CD14-positive monocyte (primary cell): Measurements from ENCODE around the gene THSD7A. TPM values are rescaled to one million over a fixed set of nuclear protein-coding genes. Genes with fewer than 3 reads are reported as not detected.

ENCODE experiments used
- DNase-seq, 3 donors: peaks; one replicate each; pipeline ENCODE4 v3.0.0-alpha.2; 2011 to 2022
- H2AFZ ChIP-seq: 2 replicates; pipeline ENCODE4 v1.6.0; 2012; ENCODE audit warnings: mild to moderate bottlenecking, low read depth, low read length, inconsistent platforms; ENCODE audit not compliant: insufficient read depth, poor library complexity, severe bottlenecking
- H3K27ac ChIP-seq, 2 donors: 1 replicate in 1 of 2; 2 replicates in 1 of 2; pipeline ENCODE4 v1.5.1; 2012 to 2013; ENCODE audit warnings: low read length in 2 of 2, control low read depth in 1 of 2, inconsistent platforms in 1 of 2, low read depth in 1 of 2, mild to moderate bottlenecking in 1 of 2
- H3K27me3 ChIP-seq, 2 donors: one replicate each; pipeline versions ENCODE4 v1.6.0 to v1.6.1; 2011 to 2013; ENCODE audit warnings: low read length in 2 of 2; ENCODE audit not compliant: control insufficient read depth in 2 of 2, insufficient read depth in 2 of 2
- H3K36me3 ChIP-seq, 2 donors: replicated peaks in 1 of 2; 1 replicate in 1 of 2; 2 replicates in 1 of 2; pipeline versions ENCODE4 v1.5.1 to v1.6.1; 2012 to 2013; ENCODE audit warnings: low read length in 2 of 2, control low read depth in 1 of 2, inconsistent platforms in 1 of 2, mild to moderate bottlenecking in 1 of 2; ENCODE audit not compliant: insufficient read depth in 2 of 2, control insufficient read depth in 1 of 2
- H3K4me1 ChIP-seq, 2 donors: 1 replicate in 1 of 2; 2 replicates in 1 of 2; pipeline versions ENCODE4 v1.5.1 to v1.6.1; 2012 to 2013; ENCODE audit warnings: low read length in 2 of 2, control low read depth in 1 of 2, inconsistent platforms in 1 of 2, mild to moderate bottlenecking in 1 of 2, moderate library complexity in 1 of 2; ENCODE audit not compliant: insufficient read depth in 2 of 2, control insufficient read depth in 1 of 2
- H3K4me2 ChIP-seq: replicated peaks from 2 replicates; pipeline ENCODE3; 2012; ENCODE audit warnings: low read length, moderate library complexity, mild to moderate bottlenecking; ENCODE audit not compliant: poor library complexity, severe bottlenecking; ENCODE audit errors: extremely low read depth
- H3K4me3 ChIP-seq, 3 experiments: fragments of 200-600 bp in 1 of 3; sonication (generic) in 1 of 3; replicated peaks in 1 of 3; 1 replicate in 2 of 3; 2 replicates in 1 of 3; pipeline ENCODE4 v1.5.1; 2011 to 2013; ENCODE audit warnings: low read length in 3 of 3, mild to moderate bottlenecking in 3 of 3, control low read depth in 2 of 3, low read depth in 2 of 3, inconsistent platforms in 1 of 3, moderate library complexity in 1 of 3
- H3K79me2 ChIP-seq: 2 replicates; pipeline ENCODE4 v1.6.0; 2012; ENCODE audit warnings: mild to moderate bottlenecking, control low read depth, inconsistent platforms, low read length, moderate library complexity; ENCODE audit not compliant: insufficient read depth
- H3K9ac ChIP-seq: 2 replicates; pipeline ENCODE4 v1.6.0; 2017; ENCODE audit warnings: low read length, mild to moderate bottlenecking; ENCODE audit not compliant: insufficient read depth, poor library complexity, severe bottlenecking
- H3K9me3 ChIP-seq, 2 donors: replicated peaks in 1 of 2; 1 replicate in 1 of 2; 2 replicates in 1 of 2; pipeline versions ENCODE4 v1.5.1 to v1.6.1; 2012 to 2013; ENCODE audit warnings: low read length in 2 of 2, control low read depth in 1 of 2; ENCODE audit not compliant: control insufficient read depth in 1 of 2, insufficient read depth in 1 of 2
- H4K20me1 ChIP-seq: 2 replicates; pipeline ENCODE4 v1.6.0; 2012; ENCODE audit warnings: mild to moderate bottlenecking, low read length, control low read depth, moderate library complexity; ENCODE audit not compliant: insufficient read depth
- H3K27ac Mint-ChIP-seq, 7 donors: one replicate each; pipeline ENCODE4 v1.8.0; 2020; ENCODE audit warnings: mild to moderate bottlenecking in 7 of 7, mixed read lengths in 7 of 7, moderate library complexity in 6 of 7, inconsistent platforms in 2 of 7
- H3K27me3 Mint-ChIP-seq, 3 donors: one replicate each; pipeline ENCODE4 v1.8.0; 2021 to 2022; ENCODE audit warnings: low read depth in 3 of 3, mild to moderate bottlenecking in 3 of 3, mixed read lengths in 3 of 3, moderate library complexity in 3 of 3, inconsistent platforms in 1 of 3
- H3K36me3 Mint-ChIP-seq, 2 donors: one replicate each; pipeline ENCODE4 v1.8.0; 2020; ENCODE audit warnings: mixed read lengths in 2 of 2, inconsistent platforms in 1 of 2, mild to moderate bottlenecking in 1 of 2
- H3K4me1 Mint-ChIP-seq: one replicate; pipeline ENCODE4 v1.8.0; 2020; ENCODE audit warnings: mild to moderate bottlenecking, mixed read lengths
- H3K4me3 Mint-ChIP-seq, 2 donors: one replicate each; pipeline ENCODE4 v1.8.0; 2020; ENCODE audit warnings: mild to moderate bottlenecking in 2 of 2, mixed read lengths in 2 of 2, moderate library complexity in 1 of 2
- H3K9me3 Mint-ChIP-seq, 7 donors: one replicate each; pipeline ENCODE4 v1.8.0; 2020 to 2022; ENCODE audit warnings: mixed read lengths in 7 of 7, mild to moderate bottlenecking in 6 of 7, moderate library complexity in 6 of 7, inconsistent platforms in 2 of 7
- WGBS: methylation state at CpG from one replicate; pipeline ENCODE4 v1.1.5; 2013; ENCODE audit warnings: missing lambda C conversion rate; ENCODE audit not compliant: insufficient coverage; 5-methylcytosine and 5-hydroxymethylcytosine counted together
- intact Hi-C, 2 donors: fragments of 100-400 bp; cut with micrococcal nuclease; formaldehyde crosslinking; loops; one replicate each; pipeline versions ENCODE4 v1.15.0 to v1.15.1; 2023
- polyA plus RNA-seq, 3 donors: library from polyadenylated mRNA; depleted of rRNA in 1 of 3; unstranded in 2 of 3; stranded (reverse) in 1 of 3; fragments of 300-500 nt in 2 of 3; fragments of >200 nt in 1 of 3; fragmentation: Illumina TruSeq in 2 of 3; gene quantifications; 1 replicate in 2 of 3; 2 replicates in 1 of 3; pipeline ENCODE4 v1.2.3, GENCODE V29; 2012 to 2021
- TF ChIP-seq, protein P1 (sequence below): fragments of 200-600 bp; IDR thresholded peaks from one replicate; pipeline ENCODE4 v1.8.0; 2022; ENCODE audit warnings: antibody characterized with exemption, mild to moderate bottlenecking

THSD7A gene
- polyA plus RNA-seq, 3 donors, result under 0.01 TPM; not detected in 2

DNA sequence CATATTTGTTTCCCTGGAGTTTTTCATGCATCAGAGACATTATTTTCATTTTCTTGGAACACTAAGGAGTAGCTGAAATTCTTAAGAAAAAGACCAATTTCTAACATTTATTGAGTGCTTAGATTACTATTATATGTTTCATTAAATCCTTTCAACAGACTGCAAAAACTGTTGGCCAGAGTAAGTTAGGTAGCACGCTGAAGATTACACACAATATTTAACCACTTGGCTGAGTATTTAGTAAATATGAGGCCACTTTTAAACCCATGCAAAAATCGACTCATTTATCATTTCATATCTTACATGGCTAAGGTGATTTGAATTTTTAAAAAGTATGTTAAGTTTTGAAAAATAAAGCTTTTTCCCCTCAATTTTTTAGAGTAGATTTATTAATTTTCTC, 358.8 kb downstream of the THSD7A start:
- Mint-ChIP-seq H3K27me3 (peaks cover 0 to 1% (median 0%) of the 10 kb centered on the region in 3 donors), H3K27ac (no peak overlapping the region), H3K9me3 (peaks cover 0 to 1% (median 0%) of the 10 kb centered on the region in 7 donors), H3K4me1 (peaks cover 3% of the 10 kb centered on the region), H3K36me3 (no peaks in the 10 kb centered on the region), H3K4me3 (no peak overlapping the region)
- H3K9ac ChIP-seq, result no peak overlapping the region
- H2AFZ ChIP-seq, result no peak overlapping the region
- H3K4me2 ChIP-seq, result no peak overlapping the region
- H3K27ac ChIP-seq, result no peak overlapping the region
- no peak for DNase-seq
- H3K36me3 ChIP-seq, result no peaks in the 10 kb centered on the region
- H4K20me1 ChIP-seq, result no peaks in the 10 kb centered on the region
- H3K4me3 ChIP-seq, result no peak overlapping the region
- TF ChIP-seq, protein P1, sequence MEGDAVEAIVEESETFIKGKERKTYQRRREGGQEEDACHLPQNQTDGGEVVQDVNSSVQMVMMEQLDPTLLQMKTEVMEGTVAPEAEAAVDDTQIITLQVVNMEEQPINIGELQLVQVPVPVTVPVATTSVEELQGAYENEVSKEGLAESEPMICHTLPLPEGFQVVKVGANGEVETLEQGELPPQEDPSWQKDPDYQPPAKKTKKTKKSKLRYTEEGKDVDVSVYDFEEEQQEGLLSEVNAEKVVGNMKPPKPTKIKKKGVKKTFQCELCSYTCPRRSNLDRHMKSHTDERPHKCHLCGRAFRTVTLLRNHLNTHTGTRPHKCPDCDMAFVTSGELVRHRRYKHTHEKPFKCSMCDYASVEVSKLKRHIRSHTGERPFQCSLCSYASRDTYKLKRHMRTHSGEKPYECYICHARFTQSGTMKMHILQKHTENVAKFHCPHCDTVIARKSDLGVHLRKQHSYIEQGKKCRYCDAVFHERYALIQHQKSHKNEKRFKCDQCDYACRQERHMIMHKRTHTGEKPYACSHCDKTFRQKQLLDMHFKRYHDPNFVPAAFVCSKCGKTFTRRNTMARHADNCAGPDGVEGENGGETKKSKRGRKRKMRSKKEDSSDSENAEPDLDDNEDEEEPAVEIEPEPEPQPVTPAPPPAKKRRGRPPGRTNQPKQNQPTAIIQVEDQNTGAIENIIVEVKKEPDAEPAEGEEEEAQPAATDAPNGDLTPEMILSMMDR, result no peak
- no peaks in the 10 kb centered on the region for H3K9me3 ChIP-seq
- H3K79me2 ChIP-seq, result no peaks in the 10 kb centered on the region
- intact Hi-C loops, result no loop called here
- no peaks in the 10 kb centered on the region for H3K27me3 ChIP-seq
- peaks cover 0 to 1% of the 10 kb centered on the region in 2 donors for H3K4me1 ChIP-seq
- no CpG with 5 or more reads among the region's 2 CpGs for WGBS

DNA sequence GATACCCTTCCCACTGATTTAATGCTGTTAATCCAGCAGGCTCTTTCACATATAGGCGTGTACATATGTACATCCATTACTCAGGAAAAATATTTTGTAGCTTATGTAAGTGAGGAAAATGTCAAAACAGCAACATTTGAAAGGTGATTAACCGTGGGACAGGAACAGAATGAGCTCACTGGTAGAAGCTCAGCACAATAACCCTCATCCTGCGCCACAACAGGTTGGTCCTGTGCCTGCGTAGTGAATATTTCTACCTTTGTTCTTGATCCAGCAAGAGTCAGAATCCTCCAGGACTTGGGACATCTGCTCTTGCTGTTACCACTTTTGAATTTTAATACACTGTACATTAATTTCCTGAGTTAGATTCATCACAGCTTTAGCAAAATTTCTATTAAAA, 359.4 kb downstream of the THSD7A start:
- Histone ChIP-seq H3K4me3 (no peak overlapping the region), H3K79me2 (no peaks in the 10 kb centered on the region), H3K27me3 (no peaks in the 10 kb centered on the region), H3K4me2 (no peak overlapping the region), H3K4me1 (no peaks in the 10 kb centered on the region), H4K20me1 (no peaks in the 10 kb centered on the region), H3K9ac (no peak overlapping the region), H3K27ac (no peak overlapping the region), H3K36me3 (no peaks in the 10 kb centered on the region), H3K9me3 (no peaks in the 10 kb centered on the region), H2AFZ (no peak overlapping the region)
- intact Hi-C loops, result no loop called here
- Mint-ChIP-seq H3K27me3 (peaks cover 0 to 1% (median 0%) of the 10 kb centered on the region in 3 donors), H3K27ac (no peak overlapping the region), H3K9me3 (peaks cover 0 to 1% (median 0%) of the 10 kb centered on the region in 7 donors), H3K4me1 (no peaks in the 10 kb centered on the region), H3K36me3 (no peaks in the 10 kb centered on the region), H3K4me3 (no peak overlapping the region)
- TF ChIP-seq, protein P1, result no peak
- 57% methylated on average over 2 of the region's 4 CpGs for WGBS
- no peak for DNase-seq
